ENCODE data around the gene RASGRF2.

- TF ChIP-seq POLR2A (IDR thresholded peaks at IDR 0.05) (no peak), POLR2AphosphoS5 (IDR thresholded peaks at IDR 0.05) (peak in 2 of 3 donors; percentile 49 to 58), EP300 (IDR thresholded peaks at IDR 0.05) (no peak)
- TF ChIP-seq, protein P1, sequence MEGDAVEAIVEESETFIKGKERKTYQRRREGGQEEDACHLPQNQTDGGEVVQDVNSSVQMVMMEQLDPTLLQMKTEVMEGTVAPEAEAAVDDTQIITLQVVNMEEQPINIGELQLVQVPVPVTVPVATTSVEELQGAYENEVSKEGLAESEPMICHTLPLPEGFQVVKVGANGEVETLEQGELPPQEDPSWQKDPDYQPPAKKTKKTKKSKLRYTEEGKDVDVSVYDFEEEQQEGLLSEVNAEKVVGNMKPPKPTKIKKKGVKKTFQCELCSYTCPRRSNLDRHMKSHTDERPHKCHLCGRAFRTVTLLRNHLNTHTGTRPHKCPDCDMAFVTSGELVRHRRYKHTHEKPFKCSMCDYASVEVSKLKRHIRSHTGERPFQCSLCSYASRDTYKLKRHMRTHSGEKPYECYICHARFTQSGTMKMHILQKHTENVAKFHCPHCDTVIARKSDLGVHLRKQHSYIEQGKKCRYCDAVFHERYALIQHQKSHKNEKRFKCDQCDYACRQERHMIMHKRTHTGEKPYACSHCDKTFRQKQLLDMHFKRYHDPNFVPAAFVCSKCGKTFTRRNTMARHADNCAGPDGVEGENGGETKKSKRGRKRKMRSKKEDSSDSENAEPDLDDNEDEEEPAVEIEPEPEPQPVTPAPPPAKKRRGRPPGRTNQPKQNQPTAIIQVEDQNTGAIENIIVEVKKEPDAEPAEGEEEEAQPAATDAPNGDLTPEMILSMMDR (IDR thresholded peaks at IDR 0.05): no peak
These were observed 272.4 kb downstream of the RASGRF2 start for GRCh38 chr5:81232464-81233079.
